ENCODE results near the gene PTPRN. TPM values are rescaled to one million over a fixed set of nuclear protein-coding genes. Genes with fewer than 3 reads are reported as not detected.

The PTPRN gene
- total RNA-seq, 2 donors from 2014 or later, result 0.44 to 1.1 TPM

GRCh38 chr2:219246559-219246958 lies 62.6 kb downstream of the PTPRN start:
- Histone ChIP-seq H3K36me3 (ENCODE audit: control insufficient read depth, insufficient read depth, low read length) (peaks cover 14% of the 10 kb centered on the region), H3K27ac (ENCODE audit: low read depth, low read length) (no peak overlapping the region), H3K27me3 (ENCODE audit: control insufficient read depth, insufficient read depth, low read length, poor library complexity, severe bottlenecking) (peaks cover 2% of the 10 kb centered on the region), H3K4me1 (ENCODE audit: control insufficient read depth, insufficient read depth, low read length) (peaks cover 17% of the 10 kb centered on the region), H3K9me3 (ENCODE audit: control insufficient read depth, low read length) (no peaks in the 10 kb centered on the region), H3K9ac (ENCODE audit: extremely low read depth, low read length, poor library complexity, severe bottlenecking) (no peak overlapping the region), H3K4me3 (ENCODE audit: low read length) (peak overlapping the region; percentile 92)
- no peak overlapping the region for H3K27ac Mint-ChIP-seq
- WGBS, 2 experiments (ENCODE audit: insufficient coverage in 1 of 2, insufficient read length in 1 of 2), result 97 to 100% methylated on average over 5 to 10 of the region's 10 CpGs
- peaks cover 7% of the 10 kb centered on the region for H3K27me3 Mint-ChIP-seq (ENCODE audit: insufficient read depth)
- no peaks in the 10 kb centered on the region for H3K9me3 Mint-ChIP-seq
- H3K4me3 Mint-ChIP-seq, result peak overlapping the region; percentile 86
- peaks cover 5% of the 10 kb centered on the region for H3K36me3 Mint-ChIP-seq (ENCODE audit: low read depth)
- H3K4me1 Mint-ChIP-seq, result peaks cover 24% of the 10 kb centered on the region
- DNase-seq, result no peak
- no peak for TF ChIP-seq CTCF (conservative IDR thresholded peaks at IDR 0.05)

- peaks cover 5% of the 10 kb centered on the region for H3K36me3 Mint-ChIP-seq (ENCODE audit: low read depth)
- no peaks in the 10 kb centered on the region for H3K9me3 Mint-ChIP-seq
- peak overlapping the region; percentile 86 for H3K4me3 Mint-ChIP-seq
- peak overlapping the region; percentile 42 for H3K27ac ChIP-seq (ENCODE audit: low read depth, low read length)
- WGBS, 2 experiments (ENCODE audit: insufficient coverage in 1 of 2, insufficient read length in 1 of 2), result 35 to 36% methylated on average over 5 to 10 of the region's 10 CpGs
- H3K36me3 ChIP-seq (ENCODE audit: control insufficient read depth, insufficient read depth, low read length), result peaks cover 14% of the 10 kb centered on the region
- no peaks in the 10 kb centered on the region for H3K27me3 ChIP-seq (ENCODE audit: control insufficient read depth, insufficient read depth, low read length, poor library complexity, severe bottlenecking)
- peaks cover 24% of the 10 kb centered on the region for H3K4me1 Mint-ChIP-seq
- no peak for DNase-seq
- peak overlapping the region; percentile 92 for H3K4me3 ChIP-seq (ENCODE audit: low read length)
- H3K4me1 ChIP-seq (ENCODE audit: control insufficient read depth, insufficient read depth, low read length), result peaks cover 17% of the 10 kb centered on the region
- peak overlapping the region; percentile 96 for H3K27ac Mint-ChIP-seq
- H3K9me3 ChIP-seq (ENCODE audit: control insufficient read depth, low read length), result no peaks in the 10 kb centered on the region
- no peaks in the 10 kb centered on the region for H3K27me3 Mint-ChIP-seq (ENCODE audit: insufficient read depth)
- TF ChIP-seq CTCF (conservative IDR thresholded peaks at IDR 0.05), result no peak
- peak overlapping the region; percentile 97 for H3K9ac ChIP-seq (ENCODE audit: extremely low read depth, low read length, poor library complexity, severe bottlenecking)
Observed at GRCh38 chr2:219245899-219246230, 63.3 kb downstream of the PTPRN start.

GRCh38 chr2:219245148-219245898 lies 63.9 kb downstream of the PTPRN start, which contains the start of the genes GLB1L and STK16:
GLB1L (minus strand) TSS chr2:219245444; CDS start chr2:219243573, 1,871 bp downstream.
STK16 (plus strand) TSS chr2:219245479; CDS start chr2:219246000, 521 bp downstream.
- WGBS, 2 experiments (ENCODE audit: insufficient coverage in 1 of 2, insufficient read length in 1 of 2), result 1 to 4% methylated on average over 22 to 46 of the region's 46 CpGs
- peak within 1 kb of the TSS; percentile 86 for H3K4me3 Mint-ChIP-seq
- no peak for TF ChIP-seq CTCF (conservative IDR thresholded peaks at IDR 0.05)
- peak; percentile 98 for DNase-seq
- H3K27me3 Mint-ChIP-seq (ENCODE audit: insufficient read depth), result no peaks in the 10 kb centered on the region
- Histone ChIP-seq H3K9me3 (ENCODE audit: control insufficient read depth, low read length) (no peaks in the 10 kb centered on the region), H3K27me3 (ENCODE audit: control insufficient read depth, insufficient read depth, low read length, poor library complexity, severe bottlenecking) (no peaks in the 10 kb centered on the region), H3K9ac (ENCODE audit: extremely low read depth, low read length, poor library complexity, severe bottlenecking) (peak within 1 kb of the TSS; percentile 97), H3K27ac (ENCODE audit: low read depth, low read length) (peak within 1 kb of the TSS; percentile 42), H3K4me1 (ENCODE audit: control insufficient read depth, insufficient read depth, low read length) (peaks cover 17% of the 10 kb centered on the region), H3K4me3 (ENCODE audit: low read length) (peak within 1 kb of the TSS; percentile 92), H3K36me3 (ENCODE audit: control insufficient read depth, insufficient read depth, low read length) (peaks cover 14% of the 10 kb centered on the region)
- peaks cover 5% of the 10 kb centered on the region for H3K36me3 Mint-ChIP-seq (ENCODE audit: low read depth)
- no peaks in the 10 kb centered on the region for H3K9me3 Mint-ChIP-seq
- H3K27ac Mint-ChIP-seq, result peak within 1 kb of the TSS; percentile 96
- H3K4me1 Mint-ChIP-seq, result peaks cover 24% of the 10 kb centered on the region

All from endodermal cell (in vitro differentiated cells).